Endodermal cell (in vitro differentiated cells): ENCODE data around the gene COL4A2. TPM values are rescaled to one million over a fixed set of nuclear protein-coding genes. Genes with fewer than 3 reads are reported as not detected.

ENCODE experiments used
- DNase-seq: peaks from one replicate; pipeline ENCODE4 v3.0.0-alpha.2; 2017
- H3K27ac ChIP-seq: 2 replicates; pipeline ENCODE4 v1.5.1; 2013; ENCODE audit warnings: mild to moderate bottlenecking, low read depth, low read length, moderate library complexity
- H3K27me3 ChIP-seq: 2 replicates; pipeline ENCODE4 v1.6.1; 2013; ENCODE audit warnings: mild to moderate bottlenecking, low read length, moderate library complexity; ENCODE audit not compliant: insufficient read depth, control insufficient read depth, poor library complexity, severe bottlenecking
- H3K36me3 ChIP-seq: 2 replicates; pipeline ENCODE4 v1.7.0; 2013; ENCODE audit warnings: mild to moderate bottlenecking, low read length, moderate library complexity; ENCODE audit not compliant: control insufficient read depth, insufficient read depth
- H3K4me1 ChIP-seq: one replicate; pipeline ENCODE4 v1.7.0; 2013; ENCODE audit warnings: low read length; ENCODE audit not compliant: control insufficient read depth, insufficient read depth
- H3K4me3 ChIP-seq: 2 replicates; pipeline ENCODE4 v1.5.1; 2013; ENCODE audit warnings: mild to moderate bottlenecking, low read length, moderate library complexity
- H3K9ac ChIP-seq: 2 replicates; pipeline ENCODE4 v1.6.1; 2013; ENCODE audit warnings: mild to moderate bottlenecking, low read length, moderate library complexity; ENCODE audit not compliant: poor library complexity, severe bottlenecking; ENCODE audit errors: extremely low read depth
- H3K9me3 ChIP-seq: 2 replicates; pipeline ENCODE4 v1.6.1; 2013; ENCODE audit warnings: mild to moderate bottlenecking, low read length, moderate library complexity; ENCODE audit not compliant: control insufficient read depth
- H3K27ac Mint-ChIP-seq: 2 replicates; pipeline ENCODE4 v1.8.0; 2020; ENCODE audit warnings: mixed read lengths
- H3K27me3 Mint-ChIP-seq: 2 replicates; pipeline ENCODE4 v1.8.0; 2021; ENCODE audit warnings: mild to moderate bottlenecking, mixed read lengths; ENCODE audit not compliant: insufficient read depth
- H3K36me3 Mint-ChIP-seq: 2 replicates; pipeline ENCODE4 v1.8.0; 2020; ENCODE audit warnings: low read depth, mixed read lengths
- H3K4me1 Mint-ChIP-seq: 2 replicates; pipeline ENCODE4 v1.8.0; 2020; ENCODE audit warnings: mixed read lengths
- H3K4me3 Mint-ChIP-seq: 2 replicates; pipeline ENCODE4 v1.8.0; 2020; ENCODE audit warnings: mild to moderate bottlenecking, moderate library complexity, mixed read lengths
- H3K9me3 Mint-ChIP-seq: 2 replicates; pipeline ENCODE4 v1.8.0; 2020; ENCODE audit warnings: mild to moderate bottlenecking, mixed read lengths
- CTCF ChIP-seq: fragments of 200-600 bp; sonication (generic); conservative IDR thresholded peaks from 2 replicates; pipeline ENCODE4 v1.5.0; 2021; ENCODE audit warnings: antibody characterized with exemption, mild to moderate bottlenecking
- WGBS, 2 experiments: methylation state at CpG; one replicate each; pipeline versions ENCODE4 v1.1.5 to v1.1.7; 2013; ENCODE audit warnings: missing lambda C conversion rate in 2 of 2, mixed read lengths in 1 of 2; ENCODE audit not compliant: insufficient coverage in 1 of 2, insufficient read length in 1 of 2; 5-methylcytosine and 5-hydroxymethylcytosine counted together
- total RNA-seq, 2 donors: library from RNA; stranded (reverse); fragmentation: NEBNext Ultra II Directional in 1 of 2; extraction: Animal tissue kit (Norgen Biotek cat#: 25700) in 1 of 2; gene quantifications; 2 replicates in 1 of 2; 3 replicates in 1 of 2; pipeline ENCODE4 v1.2.1, GENCODE V29; 2021

COL4A2 gene
- total RNA-seq, 2 donors from 2014 or later = 388 to 398 TPM

GRCh38 chr13:110556224-110556606 is 249.1 kb downstream of the COL4A2 start:
- Mint-ChIP-seq H3K36me3 (peaks cover 19% of the 10 kb centered on the region), H3K27ac (no peak overlapping the region), H3K27me3 (no peaks in the 10 kb centered on the region), H3K4me1 (peaks cover 27% of the 10 kb centered on the region), H3K9me3 (peaks cover 2% of the 10 kb centered on the region), H3K4me3 (no peak overlapping the region)
- Histone ChIP-seq H3K9ac (no peak overlapping the region), H3K9me3 (no peaks in the 10 kb centered on the region), H3K27me3 (no peaks in the 10 kb centered on the region), H3K4me1 (peaks cover 9% of the 10 kb centered on the region), H3K4me3 (no peak overlapping the region), H3K27ac (no peak overlapping the region), H3K36me3 (peaks cover 11% of the 10 kb centered on the region)
- 94 to 100% methylated on average over 1 of the region's 1 CpG for WGBS, 2 experiments
- TF ChIP-seq CTCF = no peak
- DNase-seq = no peak

GRCh38 chr13:110557082-110557481 is 250.0 kb downstream of the COL4A2 start:
- no peak overlapping the region for H3K4me3 ChIP-seq
- Mint-ChIP-seq H3K27me3 (no peaks in the 10 kb centered on the region), H3K4me1 (peaks cover 21% of the 10 kb centered on the region), H3K36me3 (peaks cover 19% of the 10 kb centered on the region), H3K4me3 (no peak overlapping the region), H3K27ac (no peak overlapping the region), H3K9me3 (peaks cover 2% of the 10 kb centered on the region)
- peaks cover 11% of the 10 kb centered on the region for H3K36me3 ChIP-seq
- H3K27me3 ChIP-seq = no peaks in the 10 kb centered on the region
- no peak overlapping the region for H3K9ac ChIP-seq
- H3K9me3 ChIP-seq = no peaks in the 10 kb centered on the region
- no peak for TF ChIP-seq CTCF
- DNase-seq = no peak
- 92 to 93% methylated on average over 5 of the region's 5 CpGs for WGBS, 2 experiments
- H3K27ac ChIP-seq = no peak overlapping the region
- H3K4me1 ChIP-seq = peaks cover 5% of the 10 kb centered on the region

- no peaks in the 10 kb centered on the region for H3K27me3 ChIP-seq
- no peak overlapping the region for H3K27ac ChIP-seq
- no peak overlapping the region for H3K4me3 ChIP-seq
- no peak overlapping the region for H3K9ac ChIP-seq
- H3K4me1 ChIP-seq = peaks cover 5% of the 10 kb centered on the region
- DNase-seq = no peak
- peaks cover 3% of the 10 kb centered on the region for H3K27me3 Mint-ChIP-seq
- H3K9me3 Mint-ChIP-seq = peaks cover 2% of the 10 kb centered on the region
- H3K4me1 Mint-ChIP-seq = peaks cover 23% of the 10 kb centered on the region
- no peaks in the 10 kb centered on the region for H3K9me3 ChIP-seq
- no peak overlapping the region for H3K27ac Mint-ChIP-seq
- peaks cover 11% of the 10 kb centered on the region for H3K36me3 ChIP-seq
- no peak for TF ChIP-seq CTCF
- H3K36me3 Mint-ChIP-seq = peaks cover 19% of the 10 kb centered on the region
- no peak overlapping the region for H3K4me3 Mint-ChIP-seq
- 93 to 96% methylated on average over 15 to 23 of the region's 23 CpGs for WGBS, 2 experiments
Observed at GRCh38 chr13:110557610-110558305, 250.7 kb downstream of the COL4A2 start.
